Measurements from ENCODE around the gene NID1. TPM values are rescaled to one million over a fixed set of nuclear protein-coding genes. Genes with fewer than 3 reads are reported as not detected.

NID1 gene
- polyA plus RNA-seq, 1 donor from 2014 or later: 0.04 TPM

DNA sequence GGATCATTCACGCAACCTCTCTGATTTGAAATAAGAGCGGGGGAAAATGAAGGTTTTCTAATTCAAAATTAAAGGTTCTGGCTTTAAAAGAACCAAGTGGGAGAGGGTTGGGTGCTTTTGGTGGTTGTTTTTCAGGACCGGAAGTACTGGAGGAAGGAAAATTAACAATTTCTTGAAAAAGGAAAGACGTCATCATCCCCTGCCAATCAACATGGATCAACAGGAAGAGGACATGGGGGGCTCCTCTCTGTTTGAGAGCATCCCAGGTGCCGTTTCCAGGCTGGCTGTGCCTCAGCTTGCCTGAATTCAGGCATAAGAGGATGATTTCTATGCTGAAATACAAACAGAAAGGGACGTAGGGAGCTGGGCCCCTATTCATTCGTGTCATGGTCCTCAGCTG lies 21.6 kb upstream of the NID1 start:
- Histone ChIP-seq H3K4me3 (ENCODE audit: low read length) (no peak overlapping the region), H3K4me2 (ENCODE audit: low read length) (no peak overlapping the region), H3K9me3 (ENCODE audit: low read length) (no peaks in the 10 kb centered on the region), H3K9me2 (ENCODE audit: insufficient read depth, low read length) (no peaks in the 10 kb centered on the region), H3K27me3 (ENCODE audit: insufficient read depth, low read depth, low read length) (no peaks in the 10 kb centered on the region), H3F3A (ENCODE audit: insufficient read depth, low read length, poor library complexity, severe bottlenecking) (no peaks in the 10 kb centered on the region), H3K36me3 (ENCODE audit: insufficient read depth, low read length) (no peaks in the 10 kb centered on the region), H3K79me2 (replicated peaks; ENCODE audit: insufficient read depth, low read length) (no peaks in the 10 kb centered on the region), H4K20me1 (ENCODE audit: insufficient read depth) (no peaks in the 10 kb centered on the region), H3K27ac (ENCODE audit: low read length) (no peak overlapping the region), H3K9ac (ENCODE audit: low read length) (no peak overlapping the region), H2AFZ (ENCODE audit: low read depth, low read length) (no peak overlapping the region)
- TF ChIP-seq POLR2AphosphoS5 (IDR thresholded peaks at IDR 0.05): no peak
- TF ChIP-seq EP300 (conservative IDR thresholded peaks at IDR 0.05; ENCODE audit: poor library complexity, severe bottlenecking): no peak
- no peak for TF ChIP-seq TAF1 (IDR thresholded peaks at IDR 0.05; ENCODE audit: low read depth)
- no peak for TF ChIP-seq RAD21 (conservative IDR thresholded peaks at IDR 0.05)
- TF ChIP-seq EZH2 (IDR thresholded peaks at IDR 0.05; ENCODE audit: borderline replicate concordance, insufficient read depth, low read length, poor library complexity, severe bottlenecking): no peak
- TF ChIP-seq, protein P1, sequence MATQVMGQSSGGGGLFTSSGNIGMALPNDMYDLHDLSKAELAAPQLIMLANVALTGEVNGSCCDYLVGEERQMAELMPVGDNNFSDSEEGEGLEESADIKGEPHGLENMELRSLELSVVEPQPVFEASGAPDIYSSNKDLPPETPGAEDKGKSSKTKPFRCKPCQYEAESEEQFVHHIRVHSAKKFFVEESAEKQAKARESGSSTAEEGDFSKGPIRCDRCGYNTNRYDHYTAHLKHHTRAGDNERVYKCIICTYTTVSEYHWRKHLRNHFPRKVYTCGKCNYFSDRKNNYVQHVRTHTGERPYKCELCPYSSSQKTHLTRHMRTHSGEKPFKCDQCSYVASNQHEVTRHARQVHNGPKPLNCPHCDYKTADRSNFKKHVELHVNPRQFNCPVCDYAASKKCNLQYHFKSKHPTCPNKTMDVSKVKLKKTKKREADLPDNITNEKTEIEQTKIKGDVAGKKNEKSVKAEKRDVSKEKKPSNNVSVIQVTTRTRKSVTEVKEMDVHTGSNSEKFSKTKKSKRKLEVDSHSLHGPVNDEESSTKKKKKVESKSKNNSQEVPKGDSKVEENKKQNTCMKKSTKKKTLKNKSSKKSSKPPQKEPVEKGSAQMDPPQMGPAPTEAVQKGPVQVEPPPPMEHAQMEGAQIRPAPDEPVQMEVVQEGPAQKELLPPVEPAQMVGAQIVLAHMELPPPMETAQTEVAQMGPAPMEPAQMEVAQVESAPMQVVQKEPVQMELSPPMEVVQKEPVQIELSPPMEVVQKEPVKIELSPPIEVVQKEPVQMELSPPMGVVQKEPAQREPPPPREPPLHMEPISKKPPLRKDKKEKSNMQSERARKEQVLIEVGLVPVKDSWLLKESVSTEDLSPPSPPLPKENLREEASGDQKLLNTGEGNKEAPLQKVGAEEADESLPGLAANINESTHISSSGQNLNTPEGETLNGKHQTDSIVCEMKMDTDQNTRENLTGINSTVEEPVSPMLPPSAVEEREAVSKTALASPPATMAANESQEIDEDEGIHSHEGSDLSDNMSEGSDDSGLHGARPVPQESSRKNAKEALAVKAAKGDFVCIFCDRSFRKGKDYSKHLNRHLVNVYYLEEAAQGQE (IDR thresholded peaks at IDR 0.05; ENCODE audit: borderline replicate concordance): no peak
- TF ChIP-seq SMC3 (conservative IDR thresholded peaks at IDR 0.05; ENCODE audit: poor library complexity): no peak
- TF ChIP-seq MXI1 (conservative IDR thresholded peaks at IDR 0.05; ENCODE audit: poor library complexity, severe bottlenecking): no peak
- TF ChIP-seq, protein P2, sequence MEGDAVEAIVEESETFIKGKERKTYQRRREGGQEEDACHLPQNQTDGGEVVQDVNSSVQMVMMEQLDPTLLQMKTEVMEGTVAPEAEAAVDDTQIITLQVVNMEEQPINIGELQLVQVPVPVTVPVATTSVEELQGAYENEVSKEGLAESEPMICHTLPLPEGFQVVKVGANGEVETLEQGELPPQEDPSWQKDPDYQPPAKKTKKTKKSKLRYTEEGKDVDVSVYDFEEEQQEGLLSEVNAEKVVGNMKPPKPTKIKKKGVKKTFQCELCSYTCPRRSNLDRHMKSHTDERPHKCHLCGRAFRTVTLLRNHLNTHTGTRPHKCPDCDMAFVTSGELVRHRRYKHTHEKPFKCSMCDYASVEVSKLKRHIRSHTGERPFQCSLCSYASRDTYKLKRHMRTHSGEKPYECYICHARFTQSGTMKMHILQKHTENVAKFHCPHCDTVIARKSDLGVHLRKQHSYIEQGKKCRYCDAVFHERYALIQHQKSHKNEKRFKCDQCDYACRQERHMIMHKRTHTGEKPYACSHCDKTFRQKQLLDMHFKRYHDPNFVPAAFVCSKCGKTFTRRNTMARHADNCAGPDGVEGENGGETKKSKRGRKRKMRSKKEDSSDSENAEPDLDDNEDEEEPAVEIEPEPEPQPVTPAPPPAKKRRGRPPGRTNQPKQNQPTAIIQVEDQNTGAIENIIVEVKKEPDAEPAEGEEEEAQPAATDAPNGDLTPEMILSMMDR (IDR thresholded peaks at IDR 0.05; ENCODE audit: poor library complexity, severe bottlenecking): no peak

DNA sequence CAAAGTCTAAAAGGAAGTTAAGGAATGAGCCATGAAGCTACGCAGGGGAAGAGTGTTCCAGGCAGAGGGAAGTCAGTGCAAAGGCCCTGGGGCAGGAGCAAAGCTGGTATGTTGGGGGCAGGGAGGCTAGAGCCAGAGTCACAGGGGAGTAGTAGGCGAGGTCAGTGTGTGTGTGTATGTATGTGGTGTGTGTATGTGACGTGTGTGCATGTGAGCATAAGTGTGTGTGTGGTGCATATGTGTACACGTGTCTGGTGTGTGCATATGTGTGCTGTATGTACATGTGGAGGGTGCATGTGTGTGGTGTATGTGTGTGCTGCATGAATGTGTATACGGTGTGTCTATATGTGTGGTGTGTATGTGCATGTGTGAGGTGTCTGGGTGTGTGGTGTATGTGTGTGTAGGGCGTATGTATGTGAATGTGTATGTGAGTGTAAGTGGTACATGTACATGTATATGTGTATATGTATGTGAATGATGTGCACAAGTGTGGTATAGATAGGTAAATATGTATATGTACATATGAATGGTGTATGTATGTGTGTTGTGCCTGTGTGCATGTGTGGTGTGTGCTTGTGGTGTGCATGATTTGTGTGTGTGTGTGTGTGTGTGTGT lies 20.8 kb upstream of the NID1 start:
- no peaks in the 10 kb centered on the region for H3K27me3 ChIP-seq (ENCODE audit: insufficient read depth, low read depth, low read length)
- no peak for TF ChIP-seq TAF1 (IDR thresholded peaks at IDR 0.05; ENCODE audit: low read depth)
- no peak for TF ChIP-seq POLR2AphosphoS5 (IDR thresholded peaks at IDR 0.05)
- TF ChIP-seq SMC3 (conservative IDR thresholded peaks at IDR 0.05; ENCODE audit: poor library complexity): no peak
- TF ChIP-seq, protein P2 (IDR thresholded peaks at IDR 0.05; ENCODE audit: poor library complexity, severe bottlenecking): no peak
- TF ChIP-seq MXI1 (conservative IDR thresholded peaks at IDR 0.05; ENCODE audit: poor library complexity, severe bottlenecking): no peak
- TF ChIP-seq RAD21 (conservative IDR thresholded peaks at IDR 0.05): no peak
- TF ChIP-seq, protein P1 (IDR thresholded peaks at IDR 0.05; ENCODE audit: borderline replicate concordance): no peak
- TF ChIP-seq EP300 (conservative IDR thresholded peaks at IDR 0.05; ENCODE audit: poor library complexity, severe bottlenecking): no peak
- TF ChIP-seq EZH2 (IDR thresholded peaks at IDR 0.05; ENCODE audit: borderline replicate concordance, insufficient read depth, low read length, poor library complexity, severe bottlenecking): no peak
- no peaks in the 10 kb centered on the region for H3F3A ChIP-seq (ENCODE audit: insufficient read depth, low read length, poor library complexity, severe bottlenecking)
- no peaks in the 10 kb centered on the region for H3K9me2 ChIP-seq (ENCODE audit: insufficient read depth, low read length)
- H3K79me2 ChIP-seq (replicated peaks; ENCODE audit: insufficient read depth, low read length): no peaks in the 10 kb centered on the region
- H3K4me3 ChIP-seq (ENCODE audit: low read length): no peak overlapping the region
- no peak overlapping the region for H3K9ac ChIP-seq (ENCODE audit: low read length)
- H3K27ac ChIP-seq (ENCODE audit: low read length): no peak overlapping the region
- H3K36me3 ChIP-seq (ENCODE audit: insufficient read depth, low read length): no peaks in the 10 kb centered on the region
- no peaks in the 10 kb centered on the region for H3K9me3 ChIP-seq (ENCODE audit: low read length)
- no peak overlapping the region for H2AFZ ChIP-seq (ENCODE audit: low read depth, low read length)
- H3K4me2 ChIP-seq (ENCODE audit: low read length): no peak overlapping the region
- H4K20me1 ChIP-seq (ENCODE audit: insufficient read depth): no peaks in the 10 kb centered on the region
